ACC112 (cell line): ENCODE data around the gene CRELD1.

Source experiments
- H2AFZ ChIP-seq: fragments of 200-600 bp; sonication (generic); one replicate; pipeline ENCODE4 v1.6.0; 2017; ENCODE audit warnings: antibody characterized with exemption, low read length; ENCODE audit not compliant: unreplicated experiment
- H3K27ac ChIP-seq: fragments of 200-600 bp; sonication (generic); 2 replicates; pipeline ENCODE4 v1.5.1; 2014; ENCODE audit warnings: low read depth, mild to moderate bottlenecking, antibody characterized with exemption, low read length, moderate library complexity
- H3K27me3 ChIP-seq: fragments of 200-600 bp; sonication (generic); 2 replicates; pipeline ENCODE4 v1.6.1; 2014; ENCODE audit warnings: mild to moderate bottlenecking, antibody characterized with exemption, low read length, moderate library complexity, mixed read lengths; ENCODE audit not compliant: insufficient read depth
- H3K36me3 ChIP-seq: fragments of 200-600 bp; sonication (generic); 2 replicates; pipeline ENCODE4 v1.6.1; 2016; ENCODE audit warnings: mild to moderate bottlenecking, antibody characterized with exemption, low read length, moderate library complexity, mixed read lengths; ENCODE audit not compliant: insufficient read depth
- H3K4me1 ChIP-seq: fragments of 200-600 bp; sonication (generic); one replicate; pipeline ENCODE4 v1.6.1; 2016; ENCODE audit warnings: low read length, mixed read lengths; ENCODE audit not compliant: insufficient read depth, unreplicated experiment, control insufficient read depth
- H3K4me3 ChIP-seq: fragments of 200-600 bp; sonication (generic); 2 replicates; pipeline ENCODE4 v1.5.1; 2014; ENCODE audit warnings: mild to moderate bottlenecking, low read depth, low read length
- H3K79me2 ChIP-seq: fragments of 200-600 bp; sonication (generic); one replicate; pipeline ENCODE4 v1.6.0; 2016; ENCODE audit warnings: low read length; ENCODE audit not compliant: control insufficient read depth, unreplicated experiment, insufficient read depth

CRELD1 gene

GRCh38 chr3:9916734-9917680 is 16.6 kb upstream of the CRELD1 start, which contains the start of gene IL17RC:
TSS of gene IL17RC (plus strand) at chr3:9917098. CDS start at chr3:9917316, 218 bp downstream.
- Histone ChIP-seq H3K27me3 (no peaks in the 10 kb centered on the region), H3K79me2 (peaks cover 13% of the 10 kb centered on the region), H3K4me3 (peak within 1 kb of the TSS; percentile 83), H3K36me3 (no peaks in the 10 kb centered on the region), H3K4me1 (peaks cover 34% of the 10 kb centered on the region), H2AFZ (peak within 1 kb of the TSS; percentile 81), H3K27ac (peak within 1 kb of the TSS; percentile 75)

GRCh38 chr3:9917820-9918219 is 15.8 kb upstream of the CRELD1 start:
- Histone ChIP-seq H3K27ac (no peak overlapping the region), H3K27me3 (no peaks in the 10 kb centered on the region), H3K36me3 (no peaks in the 10 kb centered on the region), H2AFZ (no peak overlapping the region), H3K79me2 (peaks cover 13% of the 10 kb centered on the region), H3K4me3 (peak overlapping the region; percentile 83), H3K4me1 (peaks cover 26% of the 10 kb centered on the region)

GRCh38 chr3:9918261-9919038 is 15.2 kb upstream of the CRELD1 start:
- Histone ChIP-seq H3K79me2 (peaks cover 13% of the 10 kb centered on the region), H3K4me3 (peak overlapping the region; percentile 83), H3K27ac (no peak overlapping the region), H2AFZ (no peak overlapping the region), H3K27me3 (no peaks in the 10 kb centered on the region), H3K36me3 (no peaks in the 10 kb centered on the region; the same call in 1 of the 2 replicates), H3K4me1 (peaks cover 25% of the 10 kb centered on the region)

GRCh38 chr3:9928158-9928557 is 5.5 kb upstream of the CRELD1 start:
- Histone ChIP-seq H3K4me3 (no peak overlapping the region), H3K79me2 (no peaks in the 10 kb centered on the region), H3K27ac (no peak overlapping the region), H3K36me3 (peaks cover 18% of the 10 kb centered on the region; the same call in 1 of the 2 replicates), H3K4me1 (peaks cover 4% of the 10 kb centered on the region), H2AFZ (no peak overlapping the region), H3K27me3 (no peaks in the 10 kb centered on the region)

GRCh38 chr3:9930804-9931418 is 2.7 kb upstream of the CRELD1 start:
- no peak overlapping the region for H3K4me3 ChIP-seq
- no peak overlapping the region for H2AFZ ChIP-seq
- peaks cover 18% of the 10 kb centered on the region; the same call in 1 of the 2 replicates for H3K36me3 ChIP-seq
- no peaks in the 10 kb centered on the region for H3K79me2 ChIP-seq
- H3K4me1 ChIP-seq = peaks cover 11% of the 10 kb centered on the region
- H3K27me3 ChIP-seq = no peaks in the 10 kb centered on the region
- H3K27ac ChIP-seq = no peak overlapping the region

GRCh38 chr3:9932535-9932842 is 1.1 kb upstream of the CRELD1 start:
- Histone ChIP-seq H3K36me3 (peaks cover 23% of the 10 kb centered on the region; the same call in 1 of the 2 replicates), H3K4me3 (peak overlapping the region; percentile 87), H3K27me3 (no peaks in the 10 kb centered on the region), H3K27ac (peak overlapping the region; percentile 61), H2AFZ (peak overlapping the region; percentile 55), H3K79me2 (no peaks in the 10 kb centered on the region), H3K4me1 (peaks cover 11% of the 10 kb centered on the region)

- Histone ChIP-seq H3K4me1 (peaks cover 11% of the 10 kb centered on the region), H3K79me2 (no peaks in the 10 kb centered on the region), H2AFZ (peak overlapping the region; percentile 55), H3K36me3 (peaks cover 23% of the 10 kb centered on the region; the same call in 1 of the 2 replicates), H3K27ac (peak overlapping the region; percentile 61), H3K4me3 (peak overlapping the region; percentile 87), H3K27me3 (no peaks in the 10 kb centered on the region)
These were observed 632 bp upstream of the CRELD1 start for GRCh38 chr3:9932843-9933560.

GRCh38 chr3:9934235-9934621 is 594 bp downstream of the CRELD1 start:
- no peak overlapping the region for H3K27ac ChIP-seq

GRCh38 chr3:9934993-9935392 is 1.4 kb downstream of the CRELD1 start:
- peak overlapping the region; percentile 87 for H3K4me3 ChIP-seq
- no peak overlapping the region for H3K27ac ChIP-seq
- no peaks in the 10 kb centered on the region for H3K79me2 ChIP-seq

More at GRCh38 chr3:9934235-9934621, 594 bp downstream of the CRELD1 start:
- peaks cover 11% of the 10 kb centered on the region for H3K4me1 ChIP-seq
- no peaks in the 10 kb centered on the region for H3K27me3 ChIP-seq
- peaks cover 17% of the 10 kb centered on the region; the same call in 1 of the 2 replicates for H3K36me3 ChIP-seq
- peak overlapping the region; percentile 26 for H2AFZ ChIP-seq
- H3K79me2 ChIP-seq = no peaks in the 10 kb centered on the region
- H3K4me3 ChIP-seq = peak overlapping the region; percentile 87

More at GRCh38 chr3:9934993-9935392, 1.4 kb downstream of the CRELD1 start:
- peaks cover 13% of the 10 kb centered on the region; the same call in 1 of the 2 replicates for H3K36me3 ChIP-seq
- H3K4me1 ChIP-seq = peaks cover 11% of the 10 kb centered on the region
- H2AFZ ChIP-seq = no peak overlapping the region
- no peaks in the 10 kb centered on the region for H3K27me3 ChIP-seq
